Right kidney (tissue), 1 donor: ENCODE measurements around the gene ANKRD40.
"Not testable (repeated sequence)": the region's sequence is repeated elsewhere in the genome, so short reads cannot be mapped to it uniquely, and the experiment has no call there.

Experiments used
- DNase-seq: peaks from one replicate; pipeline ENCODE4 v3.0.0-alpha.2; 2016

The ANKRD40 gene

DNA sequence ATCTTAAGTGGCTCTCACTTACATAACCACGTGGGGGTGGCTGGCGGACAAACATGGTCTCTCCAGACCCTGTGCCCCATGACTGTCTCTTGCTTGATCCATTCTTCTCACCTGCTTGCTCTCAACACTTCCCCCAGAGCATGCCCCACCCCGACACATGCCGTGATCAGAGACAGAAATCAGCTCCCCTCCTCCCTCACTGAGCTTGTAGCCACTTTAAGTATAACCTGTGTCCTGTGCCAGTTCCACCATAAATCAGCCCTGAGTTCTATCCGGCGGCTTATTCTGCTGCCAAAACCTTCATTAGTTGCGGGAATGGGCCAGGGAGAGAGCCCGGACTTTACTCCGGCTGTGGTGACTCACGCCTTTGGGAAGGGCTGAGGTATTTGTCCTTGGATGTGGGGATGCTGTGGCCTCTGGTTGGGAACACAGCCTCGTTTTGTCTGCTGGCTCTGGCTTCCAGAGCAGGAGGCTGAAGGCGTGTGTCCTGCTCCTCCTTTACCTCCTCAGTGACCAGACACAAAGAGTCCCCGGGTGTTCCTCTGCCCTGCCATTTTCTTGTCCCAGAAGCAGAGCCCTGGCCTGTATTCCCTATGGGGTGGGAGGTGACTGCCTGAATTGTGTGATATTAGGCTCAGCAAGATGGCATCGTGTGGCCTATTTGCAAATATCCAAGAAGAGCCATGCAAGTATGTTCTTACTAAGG is 21.1 kb downstream of the ANKRD40 start:
- no peak for DNase-seq

DNA sequence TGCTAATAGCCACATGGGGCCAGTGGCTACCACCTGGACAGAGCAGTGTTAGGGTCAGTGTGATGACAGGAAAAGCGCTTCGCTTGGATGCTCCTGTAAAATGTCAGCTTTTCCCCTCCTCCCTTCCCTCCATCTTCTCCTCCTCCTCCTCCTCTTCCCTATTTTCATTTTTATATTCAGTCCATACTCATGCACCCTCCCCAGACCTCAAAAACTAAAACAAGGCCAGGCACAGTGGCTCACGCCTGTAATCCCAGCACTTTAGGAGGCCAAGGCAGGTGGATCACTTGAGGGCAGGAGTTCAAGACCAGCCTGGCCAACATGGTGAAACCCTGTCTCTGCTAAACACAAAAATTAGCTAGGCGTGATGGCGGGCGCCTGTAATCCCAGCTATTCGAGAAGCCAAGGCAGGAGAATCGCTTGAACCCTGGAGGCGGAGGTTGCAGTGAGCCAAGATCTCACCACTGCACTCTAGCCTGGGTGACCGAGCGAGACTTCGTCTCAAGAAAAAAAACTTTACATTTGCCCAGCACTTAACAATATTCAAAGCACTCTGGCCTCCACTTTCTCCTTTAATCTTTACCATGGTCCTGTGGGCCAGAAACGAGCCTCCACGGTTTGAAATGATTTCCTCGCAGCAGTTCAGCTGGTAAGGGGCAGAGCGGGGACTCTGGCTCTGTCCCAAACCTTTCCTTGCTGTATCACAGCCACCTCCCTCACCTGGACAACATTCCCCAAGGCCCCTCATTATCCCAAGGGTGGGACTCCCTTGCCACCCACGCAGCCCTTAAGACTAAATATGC is 21.8 kb downstream of the ANKRD40 start:
- no peak for DNase-seq

DNA sequence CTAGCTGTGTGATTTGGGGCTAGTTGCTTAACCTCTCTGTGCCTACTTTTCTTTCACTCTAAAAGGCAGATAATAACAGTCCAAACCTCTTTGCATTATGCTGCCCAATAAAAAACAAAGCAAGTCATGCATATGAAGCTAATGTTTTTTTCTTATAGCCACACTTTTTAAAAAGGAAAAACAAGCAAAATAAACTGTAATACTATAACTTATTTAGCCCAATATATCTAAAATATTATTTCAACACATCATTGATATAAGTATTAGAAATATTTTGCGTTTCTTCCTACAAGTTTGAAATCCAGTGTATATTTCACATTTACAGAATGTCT is 22.4 kb downstream of the ANKRD40 start:
- no peak for DNase-seq

DNA sequence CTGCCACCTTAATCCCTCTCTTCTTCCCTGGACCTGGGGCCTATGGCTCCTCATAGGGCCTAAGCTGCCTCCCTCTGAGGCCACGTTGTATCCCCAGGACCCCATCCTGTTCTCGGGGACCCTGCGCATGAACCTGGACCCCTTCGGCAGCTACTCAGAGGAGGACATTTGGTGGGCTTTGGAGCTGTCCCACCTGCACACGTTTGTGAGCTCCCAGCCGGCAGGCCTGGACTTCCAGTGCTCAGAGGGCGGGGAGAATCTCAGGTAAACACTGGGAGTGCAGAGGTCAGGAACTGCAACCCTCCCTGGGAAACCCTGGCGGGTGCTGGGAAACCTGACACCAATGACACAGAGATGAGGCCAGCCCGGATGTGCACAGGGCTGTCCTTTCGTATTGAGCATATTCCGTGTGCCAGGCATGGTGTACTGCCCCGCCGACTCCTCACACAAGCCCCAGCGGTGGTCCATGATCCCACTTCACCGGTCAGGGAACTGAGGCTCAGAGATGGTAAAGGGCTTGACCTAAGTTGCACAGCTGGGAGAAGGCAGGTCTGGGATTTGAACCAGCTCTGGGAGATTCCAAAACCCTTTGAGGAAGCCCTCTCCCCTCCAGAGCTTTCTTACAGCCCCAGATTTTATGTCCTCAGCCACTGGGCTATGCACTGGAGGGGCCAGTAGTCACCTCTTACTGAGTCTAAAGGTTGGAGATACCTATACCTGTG is 22.9 kb downstream of the ANKRD40 start:
- no peak for DNase-seq

DNA sequence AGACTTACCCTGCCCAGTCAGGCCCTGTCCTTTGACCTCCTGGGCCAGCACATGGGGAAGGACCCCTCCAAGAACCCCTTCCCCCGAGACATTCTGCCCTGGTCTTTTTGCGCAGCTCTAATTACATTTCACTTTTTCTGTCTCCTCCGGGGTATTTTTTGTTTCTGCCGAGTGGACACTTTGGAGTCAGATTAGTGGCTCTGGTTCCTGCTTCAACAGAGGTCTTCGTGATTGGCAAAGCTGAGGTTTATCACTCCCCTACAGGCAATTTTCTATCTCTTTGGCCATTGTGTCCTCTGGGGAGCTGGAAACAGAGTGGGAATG is 23.5 kb downstream of the ANKRD40 start:
- DNase-seq: no peak

DNA sequence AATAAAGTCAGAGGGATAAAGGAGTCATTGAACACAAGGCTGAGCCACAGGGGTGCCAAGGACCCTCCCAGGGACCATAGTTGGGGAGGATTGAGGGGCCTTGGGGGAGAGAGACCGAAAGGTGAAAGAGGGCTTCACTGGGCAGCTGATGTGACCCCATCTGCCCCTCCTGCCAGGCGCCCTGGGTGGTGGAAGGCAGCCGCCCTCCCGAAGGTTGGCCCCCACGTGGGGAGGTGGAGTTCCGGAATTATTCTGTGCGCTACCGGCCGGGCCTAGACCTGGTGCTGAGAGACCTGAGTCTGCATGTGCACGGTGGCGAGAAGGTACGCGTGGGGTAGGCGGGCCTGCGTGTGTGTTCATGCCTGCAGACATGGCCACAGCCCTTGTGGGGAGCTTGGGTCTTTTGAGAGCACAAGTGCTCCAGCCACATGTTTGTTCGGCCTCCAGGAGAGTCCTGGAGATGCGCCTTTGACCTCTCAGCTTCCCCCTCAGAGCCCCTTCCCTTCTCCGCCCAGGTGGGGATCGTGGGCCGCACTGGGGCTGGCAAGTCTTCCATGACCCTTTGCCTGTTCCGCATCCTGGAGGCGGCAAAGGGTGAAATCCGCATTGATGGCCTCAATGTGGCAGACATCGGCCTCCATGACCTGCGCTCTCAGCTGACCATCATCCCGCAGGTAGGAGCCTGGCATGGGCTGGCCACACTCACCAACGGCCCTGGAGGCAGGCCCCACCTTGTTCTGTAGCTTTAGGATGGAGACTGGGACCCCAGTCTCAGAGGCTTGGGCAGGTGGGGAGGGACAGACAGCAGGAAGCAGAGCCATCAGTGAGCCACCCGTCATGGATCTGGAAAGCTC is 24.1 kb downstream of the ANKRD40 start:
- no peak for DNase-seq

DNA sequence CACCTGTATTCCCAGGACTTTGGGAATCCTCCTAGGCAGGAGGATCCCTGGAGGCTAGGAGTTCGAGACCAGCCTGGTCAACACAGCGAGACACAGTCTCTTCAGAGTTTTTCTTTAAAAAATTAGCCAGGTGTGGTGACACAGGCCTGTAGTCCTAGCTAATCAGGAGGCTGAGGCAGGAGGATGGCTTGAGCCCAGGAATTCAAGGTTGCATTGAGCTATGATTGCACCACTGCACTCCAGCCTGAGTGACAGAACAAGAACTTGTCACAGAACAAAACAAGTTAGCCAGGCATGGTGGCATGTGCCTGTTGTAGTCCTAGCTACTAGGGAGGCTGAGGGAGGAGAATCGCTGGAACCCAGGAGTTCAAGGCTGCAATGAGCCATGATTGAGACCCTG is 24.8 kb downstream of the ANKRD40 start:
- DNase-seq: no peak

DNA sequence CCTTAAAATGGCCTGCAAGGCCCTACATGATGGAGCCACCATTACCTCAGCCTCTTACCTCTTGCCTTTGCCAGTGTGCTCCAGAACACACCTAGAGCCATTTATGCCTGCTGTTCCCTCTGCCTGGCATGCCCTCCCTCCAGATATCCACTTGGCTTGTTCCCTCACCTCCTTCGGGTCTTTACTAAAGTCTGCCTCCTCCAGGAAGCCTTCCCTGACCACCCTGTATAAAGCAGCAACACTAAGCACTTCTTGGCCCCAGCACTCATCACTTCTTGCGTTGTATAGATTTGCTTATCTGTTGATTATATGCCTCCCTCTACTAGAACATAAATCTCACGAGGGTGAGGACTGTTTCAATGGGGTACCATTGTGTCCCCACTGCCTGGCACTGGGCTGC is 25.3 kb downstream of the ANKRD40 start:
- no peak for DNase-seq

DNA sequence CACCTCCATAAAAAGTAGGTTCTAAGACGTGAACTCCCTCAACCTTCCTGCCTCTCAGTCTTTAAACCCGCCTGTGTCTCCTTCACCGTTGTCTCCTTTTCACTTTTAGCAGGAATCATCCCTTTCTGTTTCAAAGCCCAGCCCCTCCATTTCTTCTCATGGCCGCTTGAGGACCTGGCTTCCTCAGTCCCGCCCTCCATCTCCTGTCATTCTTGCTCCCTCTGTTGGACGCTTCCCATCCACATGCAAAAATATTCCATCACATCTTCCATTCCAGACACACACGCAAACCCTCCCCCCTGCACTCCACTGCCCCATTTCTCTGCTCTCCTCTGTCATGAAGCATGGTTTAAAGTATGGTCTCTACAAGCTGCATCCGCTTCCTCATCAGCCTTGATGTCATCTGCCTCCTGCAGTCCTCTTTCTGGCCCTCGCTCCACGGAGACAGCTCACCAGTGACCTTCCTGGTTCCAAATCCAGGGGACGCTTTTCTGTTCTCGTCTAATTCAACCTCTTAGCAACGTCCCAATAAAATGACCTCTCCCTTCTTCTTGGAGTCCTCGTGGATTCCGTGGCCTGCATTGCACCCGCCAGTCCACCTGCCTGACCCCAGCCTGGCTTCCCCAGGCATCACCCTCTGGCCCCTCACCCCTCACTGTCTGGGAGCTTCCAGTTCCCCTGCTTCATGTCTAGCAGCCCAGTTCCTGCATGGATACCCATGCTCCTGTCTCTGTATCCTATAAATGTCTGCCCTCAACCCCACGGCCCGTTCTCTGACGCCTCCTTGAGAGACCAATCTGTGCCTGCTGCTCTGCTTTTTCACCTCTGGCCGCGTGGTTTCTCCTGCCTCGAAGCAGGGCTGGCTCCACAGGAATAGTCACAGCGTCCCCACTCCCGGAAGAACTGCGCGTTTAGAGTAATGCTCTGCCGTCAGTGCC is 26.2 kb downstream of the ANKRD40 start:
- DNase-seq: peak; percentile 56

DNA sequence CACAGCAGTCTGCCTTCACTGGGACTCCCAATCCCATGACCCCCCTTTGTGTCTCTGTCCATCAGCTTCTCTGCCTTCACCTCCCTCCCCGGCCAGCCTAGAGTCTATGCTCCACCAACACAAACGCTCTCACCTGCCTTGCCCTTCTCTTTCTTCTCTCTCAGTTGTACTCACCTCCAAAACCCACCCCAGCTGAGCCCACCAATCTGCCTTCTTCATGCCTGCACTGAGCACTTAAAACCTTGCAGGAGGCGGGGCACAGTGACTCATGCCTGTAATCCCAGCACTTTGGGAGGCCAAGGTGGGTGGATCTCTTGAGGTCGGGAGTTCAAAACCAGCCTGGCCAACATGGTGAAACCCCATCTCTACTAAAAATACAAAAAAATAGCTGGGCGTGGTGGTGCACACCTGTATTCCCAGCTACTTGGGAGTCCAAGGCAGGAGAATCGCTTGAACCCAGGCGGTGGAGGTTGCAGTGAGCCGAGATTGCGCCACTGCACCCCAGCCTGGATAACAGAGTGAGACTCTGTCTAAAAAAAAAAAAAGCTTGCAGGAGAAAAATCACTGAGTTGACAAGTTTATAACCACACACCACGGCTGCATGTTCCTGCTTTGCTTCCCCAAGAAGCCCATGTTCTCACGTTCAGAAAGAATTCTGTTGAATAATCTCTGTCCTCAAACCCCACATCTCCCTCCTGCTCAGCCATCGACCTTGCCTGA is 27.0 kb downstream of the ANKRD40 start:
- not testable (repeated sequence) for DNase-seq

DNA sequence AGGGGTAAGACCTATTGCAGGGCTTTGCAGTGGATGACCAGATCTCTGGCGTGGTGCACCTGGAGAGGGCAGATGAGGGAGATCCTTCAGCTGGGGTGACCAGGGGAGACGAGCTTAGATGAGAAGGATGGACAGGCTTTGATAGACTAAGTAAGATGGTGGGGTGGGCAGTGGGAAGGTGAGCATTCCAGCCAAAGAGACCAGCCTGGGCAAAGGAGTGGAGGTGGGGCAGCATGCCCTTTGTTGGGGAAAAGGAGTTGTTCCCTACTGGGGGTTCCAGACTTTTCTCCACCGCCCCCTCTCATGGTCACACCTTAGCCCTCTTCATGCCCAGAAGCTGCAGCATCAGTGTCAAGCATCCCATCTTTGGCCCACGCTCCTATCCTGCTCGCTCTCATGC is 27.6 kb downstream of the ANKRD40 start:
- no peak for DNase-seq

DNA sequence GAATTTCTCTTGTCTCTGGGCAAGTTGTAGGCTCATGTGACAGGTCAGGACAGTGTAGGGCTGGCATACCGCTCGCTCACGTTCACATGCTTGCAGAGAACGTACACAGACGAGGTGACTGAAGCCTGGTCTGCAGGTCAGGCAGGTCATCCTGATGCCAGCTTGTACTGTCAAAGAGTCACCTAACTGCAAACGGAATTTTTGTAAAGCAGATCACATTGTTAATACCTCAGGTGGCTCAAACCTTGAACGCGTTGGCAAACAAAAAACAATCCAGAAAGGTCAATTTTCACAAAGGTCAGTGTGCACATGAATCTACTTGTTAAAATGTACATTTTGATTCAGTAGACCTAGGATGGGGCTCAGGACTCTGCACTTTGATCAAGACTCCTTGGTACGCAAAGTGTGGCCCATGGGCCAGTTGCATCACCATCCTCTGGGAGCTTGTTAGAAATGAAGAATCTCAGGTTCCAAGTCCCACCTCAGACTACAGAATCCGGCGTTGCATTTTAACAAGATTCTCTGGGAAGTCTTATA is 28.6 kb downstream of the ANKRD40 start:
- no peak for DNase-seq

DNA sequence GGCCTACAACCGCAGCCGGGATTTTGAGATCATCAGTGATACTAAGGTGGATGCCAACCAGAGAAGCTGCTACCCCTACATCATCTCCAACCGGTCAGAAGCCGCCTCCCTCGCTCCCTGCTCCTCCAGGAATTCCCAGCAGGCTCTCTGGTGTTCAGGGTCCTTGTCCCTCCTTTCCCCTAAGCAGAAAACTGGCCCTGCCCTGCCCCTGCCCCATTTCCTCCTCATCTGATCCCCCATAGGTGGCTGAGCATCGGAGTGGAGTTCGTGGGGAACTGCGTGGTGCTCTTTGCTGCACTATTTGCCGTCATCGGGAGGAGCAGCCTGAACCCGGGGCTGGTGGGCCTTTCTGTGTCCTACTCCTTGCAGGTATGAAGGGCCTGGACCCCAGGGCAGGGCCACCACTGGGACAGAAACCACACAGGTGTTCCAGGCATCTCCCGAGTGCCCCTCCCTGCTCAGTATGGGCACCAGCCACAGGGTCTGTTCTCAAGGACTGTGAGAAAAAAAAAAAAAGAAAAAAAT is 29.8 kb downstream of the ANKRD40 start:
- DNase-seq: no peak

DNA sequence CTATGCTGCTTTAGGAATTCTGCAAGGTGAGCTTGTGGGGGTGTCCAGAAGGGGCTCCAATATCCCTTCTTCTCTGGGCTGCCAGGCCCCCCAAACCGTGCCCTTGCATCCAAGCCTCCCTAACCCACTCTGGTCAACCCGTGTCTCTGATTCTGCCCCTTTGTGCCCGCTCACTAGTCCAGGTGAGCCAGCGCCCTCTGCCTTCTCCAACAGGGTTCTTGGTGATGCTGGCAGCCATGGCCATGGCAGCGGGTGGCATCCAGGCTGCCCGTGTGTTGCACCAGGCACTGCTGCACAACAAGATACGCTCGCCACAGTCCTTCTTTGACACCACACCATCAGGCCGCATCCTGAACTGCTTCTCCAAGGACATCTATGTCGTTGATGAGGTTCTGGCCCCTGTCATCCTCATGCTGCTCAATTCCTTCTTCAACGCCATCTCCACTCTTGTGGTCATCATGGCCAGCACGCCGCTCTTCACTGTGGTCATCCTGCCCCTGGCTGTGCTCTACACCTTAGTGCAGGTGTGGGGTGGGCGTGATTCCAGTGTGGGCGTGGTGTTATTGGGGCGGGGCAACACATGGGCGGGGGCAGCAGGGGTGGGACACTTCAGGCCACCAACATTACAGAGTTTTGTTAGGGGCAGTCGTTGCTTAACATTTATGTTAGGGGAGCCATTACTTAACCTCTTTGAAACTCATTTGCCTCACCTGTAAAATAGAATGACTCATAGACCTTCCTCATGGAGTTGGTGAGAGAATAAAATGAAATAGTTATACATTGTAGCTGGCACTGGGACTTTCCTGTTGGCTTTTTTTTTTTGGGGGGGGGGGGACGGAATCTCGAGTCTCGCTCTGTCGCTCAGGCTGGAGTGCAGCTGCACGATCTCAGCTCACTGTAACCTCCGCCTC is 31.4 kb downstream of the ANKRD40 start:
- no peak for DNase-seq

DNA sequence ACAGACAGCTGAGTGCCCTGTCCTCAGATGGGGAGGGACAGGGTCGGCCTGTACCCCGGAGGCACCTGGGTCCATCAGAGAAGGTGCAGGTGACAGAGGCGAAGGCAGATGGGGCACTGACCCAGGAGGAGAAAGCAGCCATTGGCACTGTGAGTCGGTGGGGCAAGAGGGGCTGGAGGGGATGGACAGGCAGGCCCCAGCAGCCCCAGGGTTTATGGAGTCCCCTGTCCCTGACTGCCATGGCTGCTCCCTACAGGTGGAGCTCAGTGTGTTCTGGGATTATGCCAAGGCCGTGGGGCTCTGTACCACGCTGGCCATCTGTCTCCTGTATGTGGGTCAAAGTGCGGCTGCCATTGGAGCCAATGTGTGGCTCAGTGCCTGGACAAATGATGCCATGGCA is 32.1 kb downstream of the ANKRD40 start:
- DNase-seq: no peak

DNA sequence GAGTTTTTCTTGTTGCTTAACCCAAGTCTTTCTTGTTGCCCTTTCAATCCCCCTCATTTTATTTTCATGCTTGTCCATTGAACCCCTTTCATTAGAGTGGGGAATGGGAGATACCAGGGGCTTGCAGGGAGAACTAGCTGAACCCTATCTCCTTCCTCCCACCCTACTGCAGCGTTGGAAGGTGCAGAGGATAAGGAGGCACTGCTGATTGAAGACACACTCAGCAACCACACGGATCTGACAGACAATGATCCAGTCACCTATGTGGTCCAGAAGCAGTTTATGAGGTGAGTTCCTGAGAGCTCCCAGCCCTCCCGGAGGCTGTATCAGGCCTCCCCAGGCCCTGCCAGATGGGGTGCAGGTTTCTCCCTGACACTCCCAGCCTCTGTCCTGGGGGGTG is 32.5 kb downstream of the ANKRD40 start:
- no peak for DNase-seq

DNA sequence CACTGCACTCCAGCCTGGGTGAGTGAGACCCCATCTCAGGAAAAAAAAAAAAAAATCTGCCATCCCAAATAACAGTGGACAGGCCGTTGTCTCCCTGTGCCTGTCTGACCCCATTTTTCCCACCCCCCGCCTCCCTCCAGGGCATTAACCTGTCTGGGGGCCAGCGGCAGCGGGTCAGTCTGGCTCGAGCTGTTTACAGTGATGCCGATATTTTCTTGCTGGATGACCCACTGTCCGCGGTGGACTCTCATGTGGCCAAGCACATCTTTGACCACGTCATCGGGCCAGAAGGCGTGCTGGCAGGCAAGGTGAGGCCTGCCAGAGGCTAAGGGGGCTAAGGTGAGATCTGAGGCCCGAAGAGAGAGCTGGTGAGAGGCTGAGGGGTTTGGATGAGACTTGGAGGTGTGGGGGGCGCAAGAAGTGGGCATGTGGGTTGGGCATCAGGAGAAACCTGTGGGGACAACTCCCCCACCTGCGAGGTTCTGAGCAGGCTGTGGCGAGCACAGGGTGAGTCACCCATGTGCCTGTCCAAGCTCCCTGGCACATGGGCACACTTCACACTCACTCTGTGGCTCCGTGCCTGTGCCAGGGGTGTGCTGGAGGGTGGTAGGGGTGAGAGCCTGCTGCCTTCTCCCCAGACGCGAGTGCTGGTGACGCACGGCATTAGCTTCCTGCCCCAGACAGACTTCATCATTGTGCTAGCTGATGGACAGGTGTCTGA is 34.7 kb downstream of the ANKRD40 start:
- DNase-seq: no peak

DNA sequence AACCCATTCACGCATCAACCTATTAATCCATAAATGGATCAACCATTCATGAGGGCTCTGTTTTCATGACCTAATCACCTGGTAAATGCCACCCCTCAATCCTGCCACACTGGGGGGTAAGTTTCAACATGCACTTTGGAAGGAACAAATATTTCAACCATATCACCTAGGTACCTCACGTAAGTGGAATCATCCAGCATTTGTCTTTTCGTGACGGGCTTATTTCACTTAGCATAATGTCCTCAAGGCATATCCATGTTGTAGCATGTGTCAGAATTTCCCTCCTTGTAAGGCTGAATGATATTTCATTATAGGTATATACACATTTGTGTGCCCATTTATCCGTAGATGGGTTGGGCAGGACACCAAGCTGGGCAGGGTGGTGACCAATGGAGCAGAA is 35.6 kb downstream of the ANKRD40 start:
- no peak for DNase-seq
